Dendritic cell treated with granulocyte-macrophage colony-stimulating factor and Interleukin-4, amounts not matched to agents 40 ng/mL and 50 ng/mL, for 4 days (primary cell): ENCODE results near the gene MIF4GD.

ENCODE experiments used
- H3K27ac Mint-ChIP-seq: one replicate; pipeline ENCODE4 v1.8.0; 2022; ENCODE audit warnings: mild to moderate bottlenecking, mixed read lengths
- H3K27me3 Mint-ChIP-seq: one replicate; pipeline ENCODE4 v1.8.0; 2022; ENCODE audit warnings: mild to moderate bottlenecking, mixed read lengths
- H3K36me3 Mint-ChIP-seq: one replicate; pipeline ENCODE4 v1.8.0; 2022; ENCODE audit warnings: low read depth, mixed read lengths
- H3K4me1 Mint-ChIP-seq: one replicate; pipeline ENCODE4 v1.8.0; 2022; ENCODE audit warnings: low read depth, mixed read lengths
- H3K4me3 Mint-ChIP-seq: one replicate; pipeline ENCODE4 v1.8.0; 2022; ENCODE audit warnings: mild to moderate bottlenecking, moderate library complexity, mixed read lengths
- H3K9me3 Mint-ChIP-seq: one replicate; pipeline ENCODE4 v1.8.0; 2022; ENCODE audit warnings: mixed read lengths
- intact Hi-C: fragments of 100-400 bp; cut with micrococcal nuclease; formaldehyde crosslinking; loops from one replicate; pipeline ENCODE4 v1.15.0; 2022

MIF4GD gene

DNA sequence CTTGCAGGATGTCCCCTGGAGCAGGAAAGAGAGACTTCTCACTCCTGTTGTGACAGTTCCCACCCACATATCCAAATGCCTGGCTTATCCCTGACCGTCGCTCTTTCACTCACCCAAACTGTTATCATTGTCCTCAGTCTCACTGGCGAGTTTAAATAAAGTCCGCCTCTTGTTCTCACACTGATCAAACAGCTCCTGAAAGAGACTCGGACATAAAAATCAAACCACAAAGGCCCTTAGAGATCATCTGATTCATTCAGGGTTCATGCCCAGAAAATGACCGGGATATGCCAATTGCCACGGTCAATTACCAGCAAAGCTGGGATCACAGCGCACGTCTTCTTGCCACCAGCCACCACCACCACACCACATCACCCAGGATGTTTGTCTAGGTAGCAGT lies 29.5 kb downstream of the MIF4GD start:
- Mint-ChIP-seq H3K9me3 (no peaks in the 10 kb centered on the region), H3K27ac (peak overlapping the region; percentile 74), H3K27me3 (no peaks in the 10 kb centered on the region), H3K4me1 (peaks cover 83% of the 10 kb centered on the region), H3K36me3 (peaks cover 100% of the 10 kb centered on the region), H3K4me3 (no peak overlapping the region)
- intact Hi-C loops = no loop called here

DNA sequence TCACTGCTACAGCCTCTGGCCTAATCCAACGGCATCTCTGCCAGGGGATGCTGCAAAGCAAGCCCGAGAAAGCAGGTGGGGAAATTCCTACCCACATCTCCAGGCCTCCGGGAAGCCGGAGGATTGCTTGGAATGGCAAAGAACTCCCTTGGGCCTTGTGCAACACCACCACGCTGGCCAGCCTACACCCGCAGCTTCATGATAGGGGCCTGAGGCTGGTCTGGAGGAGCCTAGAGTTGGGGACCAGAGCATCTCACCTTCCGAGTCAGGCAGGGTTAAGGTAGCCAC lies 29.9 kb downstream of the MIF4GD start:
- Mint-ChIP-seq H3K27ac (peak overlapping the region; percentile 59), H3K27me3 (no peaks in the 10 kb centered on the region), H3K36me3 (peaks cover 100% of the 10 kb centered on the region), H3K9me3 (no peaks in the 10 kb centered on the region), H3K4me3 (no peak overlapping the region), H3K4me1 (peaks cover 79% of the 10 kb centered on the region)
- intact Hi-C loops = no loop called here

DNA sequence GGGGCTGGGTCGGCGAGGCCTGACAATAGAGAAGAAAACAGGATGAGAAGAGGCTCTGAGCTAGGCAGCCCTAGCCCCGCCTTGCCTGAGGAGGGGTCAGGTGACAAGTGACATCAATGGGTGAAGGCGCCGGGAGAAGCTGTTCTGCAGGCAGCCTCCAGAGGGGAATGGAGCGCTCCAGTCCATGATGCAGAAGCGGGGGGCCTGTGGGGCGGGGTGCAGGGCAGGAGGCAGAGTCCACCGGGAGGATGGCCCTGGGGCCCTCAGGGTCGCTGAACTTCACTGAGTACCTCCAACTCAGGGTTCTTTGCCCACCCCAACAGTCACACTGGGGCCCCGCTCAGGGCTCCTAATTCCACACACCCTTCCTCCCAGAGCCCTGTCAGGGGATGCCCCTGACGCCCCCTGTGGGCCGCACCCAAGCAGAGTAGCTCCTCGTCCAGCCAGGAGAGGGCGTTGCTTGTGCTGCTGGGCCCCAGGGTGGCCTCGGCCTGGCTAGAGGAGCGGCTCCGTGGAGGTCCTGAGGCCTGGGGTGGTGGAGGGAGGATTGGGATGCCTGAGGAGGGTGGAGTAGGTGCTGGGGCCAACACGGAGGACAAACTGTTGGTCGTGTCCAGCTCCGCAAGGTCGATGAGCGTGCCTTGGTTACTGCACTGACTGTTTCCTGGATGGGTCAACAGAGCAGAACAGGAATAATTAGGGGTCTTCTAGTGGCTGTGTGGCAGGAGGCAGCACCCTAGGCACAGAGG lies 30.5 kb downstream of the MIF4GD start:
- no peaks in the 10 kb centered on the region for H3K27me3 Mint-ChIP-seq
- peaks cover 100% of the 10 kb centered on the region for H3K36me3 Mint-ChIP-seq
- no peak overlapping the region for H3K4me3 Mint-ChIP-seq
- H3K27ac Mint-ChIP-seq = peak overlapping the region; percentile 59
- intact Hi-C loops = no loop called here
- H3K4me1 Mint-ChIP-seq = peaks cover 73% of the 10 kb centered on the region
- H3K9me3 Mint-ChIP-seq = no peaks in the 10 kb centered on the region

DNA sequence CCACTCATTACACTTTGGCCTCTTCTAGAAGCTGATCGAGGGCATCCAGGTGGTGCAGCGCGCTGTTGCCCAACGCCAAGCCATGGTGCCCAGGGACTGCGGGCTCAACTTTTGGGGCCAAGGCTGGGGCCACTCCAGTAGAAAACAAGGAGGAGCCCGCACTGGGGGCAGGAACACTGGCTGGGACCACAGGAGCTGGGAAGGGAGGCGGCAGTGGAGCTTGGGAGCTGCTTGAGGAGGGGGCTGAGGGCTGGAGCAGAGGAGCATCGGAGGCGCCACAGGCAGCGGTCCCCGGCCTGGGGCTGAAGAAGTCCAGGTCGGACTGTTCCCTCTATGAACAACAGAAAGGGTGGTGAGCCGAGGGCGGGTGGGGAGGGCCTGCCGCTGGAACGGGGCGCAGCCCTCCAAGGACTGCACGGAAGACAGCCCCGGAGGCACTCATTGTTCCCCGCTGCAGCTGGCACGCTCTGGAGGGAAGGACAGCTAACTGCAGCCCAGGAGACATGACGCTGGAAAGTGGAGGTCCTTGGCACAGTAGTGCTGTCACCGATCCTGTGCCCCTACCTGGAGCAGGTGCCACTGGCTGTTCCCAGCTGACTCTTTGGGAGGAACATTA lies 31.1 kb downstream of the MIF4GD start:
- peaks cover 67% of the 10 kb centered on the region for H3K4me1 Mint-ChIP-seq
- no peaks in the 10 kb centered on the region for H3K27me3 Mint-ChIP-seq
- intact Hi-C loops = no loop called here
- H3K9me3 Mint-ChIP-seq = no peaks in the 10 kb centered on the region
- H3K27ac Mint-ChIP-seq = peak overlapping the region; percentile 59
- H3K36me3 Mint-ChIP-seq = peaks cover 100% of the 10 kb centered on the region
- H3K4me3 Mint-ChIP-seq = no peak overlapping the region

DNA sequence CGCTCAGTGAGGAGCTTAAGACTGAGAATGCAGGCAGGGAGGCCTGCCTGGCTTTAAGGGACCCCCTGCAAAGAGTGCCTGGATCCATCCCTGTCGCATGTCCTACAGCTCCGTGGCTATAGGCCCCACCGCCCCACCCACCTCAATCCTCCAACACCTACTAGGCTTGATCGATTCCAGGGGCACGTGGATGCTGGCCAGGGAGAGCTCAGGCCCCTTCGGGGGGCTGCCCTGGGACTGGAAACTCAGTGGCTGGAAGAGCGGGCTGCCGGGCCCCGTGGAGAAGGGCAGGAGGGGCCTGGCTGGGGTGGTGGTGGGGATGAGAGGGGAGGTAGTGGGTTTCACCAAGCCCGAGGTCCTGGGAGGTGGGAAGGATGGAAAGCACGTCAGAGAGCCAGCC lies 31.8 kb downstream of the MIF4GD start:
- H3K27ac Mint-ChIP-seq = peak overlapping the region; percentile 59
- intact Hi-C loops = no loop called here
- no peak overlapping the region for H3K4me3 Mint-ChIP-seq
- H3K4me1 Mint-ChIP-seq = peaks cover 60% of the 10 kb centered on the region
- no peaks in the 10 kb centered on the region for H3K9me3 Mint-ChIP-seq
- no peaks in the 10 kb centered on the region for H3K27me3 Mint-ChIP-seq
- peaks cover 100% of the 10 kb centered on the region for H3K36me3 Mint-ChIP-seq

DNA sequence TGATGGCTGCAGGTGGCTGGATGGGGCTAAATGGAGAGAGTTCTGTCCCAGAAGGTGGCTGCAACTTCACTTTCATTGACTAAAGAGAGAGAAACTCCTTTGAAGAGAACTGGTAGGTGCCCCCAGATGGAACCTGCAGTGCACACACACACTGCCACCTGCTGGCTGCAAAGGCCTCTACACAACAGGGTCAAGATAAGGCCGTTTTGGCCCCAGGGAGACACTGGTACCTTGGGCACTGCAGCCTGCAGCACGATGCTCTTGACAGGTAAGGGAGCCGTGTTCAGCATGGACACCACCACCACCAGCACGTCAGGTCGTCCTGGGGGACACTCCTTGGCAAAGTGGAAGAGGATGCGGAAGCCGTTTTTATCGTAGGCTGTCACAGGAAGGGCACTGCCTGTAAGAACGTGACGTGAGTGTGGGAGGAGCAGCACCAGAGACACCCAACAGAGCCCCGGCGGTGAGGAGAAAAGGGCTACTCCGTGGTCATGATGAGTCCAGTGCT lies 32.3 kb downstream of the MIF4GD start:
- Mint-ChIP-seq H3K9me3 (no peaks in the 10 kb centered on the region), H3K4me1 (peaks cover 55% of the 10 kb centered on the region), H3K4me3 (no peak overlapping the region), H3K27me3 (no peaks in the 10 kb centered on the region), H3K27ac (peak overlapping the region; percentile 44), H3K36me3 (peaks cover 100% of the 10 kb centered on the region)
- intact Hi-C loops = no loop called here

DNA sequence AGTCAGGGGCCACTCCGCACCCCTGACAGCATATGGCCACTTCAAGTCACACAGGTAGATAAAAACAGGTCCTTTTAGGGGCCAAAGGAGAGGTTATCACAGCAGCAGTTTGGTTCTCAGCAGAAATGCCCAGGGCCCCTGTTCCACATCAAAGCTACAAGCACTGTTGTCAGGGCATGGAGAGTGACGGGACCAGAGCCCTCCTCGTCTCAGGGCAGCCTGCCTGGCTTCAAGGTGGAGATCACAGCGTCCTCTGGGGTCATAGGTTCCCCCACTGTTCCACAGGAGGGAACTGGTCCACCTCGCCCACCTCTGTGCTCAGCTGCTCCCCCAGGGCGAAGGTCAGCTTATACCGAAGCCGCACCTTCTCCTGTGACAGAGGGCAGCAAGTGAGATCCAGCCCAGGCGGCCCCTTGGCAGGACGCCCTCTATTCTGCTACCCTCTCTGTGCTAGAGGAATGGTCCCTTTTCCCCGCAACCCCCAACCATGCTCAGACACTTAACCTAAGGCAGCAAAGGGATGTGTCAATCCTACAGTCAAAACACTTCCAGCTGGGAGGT lies 32.9 kb downstream of the MIF4GD start:
- Mint-ChIP-seq H3K4me3 (no peak overlapping the region), H3K36me3 (peaks cover 100% of the 10 kb centered on the region), H3K4me1 (peaks cover 49% of the 10 kb centered on the region), H3K27me3 (no peaks in the 10 kb centered on the region), H3K27ac (peak overlapping the region; percentile 44), H3K9me3 (no peaks in the 10 kb centered on the region)
- intact Hi-C loops = no loop called here

DNA sequence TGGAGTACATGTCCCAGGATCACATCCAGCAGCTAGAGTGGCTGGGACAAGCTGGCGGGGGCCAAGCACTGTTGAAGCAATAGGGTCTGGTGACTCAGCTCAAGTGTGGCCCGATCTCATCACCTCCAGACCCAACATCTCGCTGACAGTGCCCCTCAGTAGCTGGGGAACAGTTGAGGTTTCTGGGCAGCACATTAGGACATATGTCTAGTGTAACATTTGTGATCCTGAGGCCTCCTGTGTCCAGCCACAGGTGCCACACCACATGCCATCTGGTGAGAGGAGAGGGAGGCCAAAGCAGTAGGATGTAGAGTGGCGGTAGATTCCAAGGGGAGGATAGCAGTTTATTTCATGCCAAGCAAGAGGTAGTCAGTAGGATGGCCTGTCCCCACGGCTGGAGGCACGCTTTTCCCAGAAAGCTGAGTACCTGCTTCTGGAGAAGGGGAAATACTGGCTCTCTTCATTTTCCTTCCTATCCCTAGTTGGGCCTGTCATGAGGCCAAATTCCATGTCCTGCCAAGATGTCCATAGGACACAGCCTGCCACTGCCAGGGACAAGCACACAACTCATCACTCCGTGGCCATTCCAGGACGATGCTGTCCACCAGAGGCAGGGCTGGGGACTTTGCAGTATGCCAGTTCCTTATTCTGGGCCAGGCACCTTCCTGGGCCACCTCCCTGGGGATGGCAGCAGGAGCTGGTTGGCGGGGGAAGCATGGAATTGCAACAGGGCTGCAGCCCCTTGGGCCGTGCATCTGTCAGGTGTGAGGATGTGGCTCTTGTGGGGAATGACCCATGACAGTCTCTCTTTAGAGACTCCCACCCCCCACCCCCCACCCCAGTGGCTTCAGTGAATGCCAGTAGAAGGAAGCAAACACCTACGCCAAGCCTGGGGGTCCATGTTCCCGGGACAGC lies 33.7 kb downstream of the MIF4GD start:
- Mint-ChIP-seq H3K4me3 (no peak overlapping the region), H3K9me3 (no peaks in the 10 kb centered on the region), H3K36me3 (peaks cover 100% of the 10 kb centered on the region), H3K27ac (no peak overlapping the region), H3K27me3 (no peaks in the 10 kb centered on the region), H3K4me1 (peaks cover 41% of the 10 kb centered on the region)
- intact Hi-C loops = no loop called here

DNA sequence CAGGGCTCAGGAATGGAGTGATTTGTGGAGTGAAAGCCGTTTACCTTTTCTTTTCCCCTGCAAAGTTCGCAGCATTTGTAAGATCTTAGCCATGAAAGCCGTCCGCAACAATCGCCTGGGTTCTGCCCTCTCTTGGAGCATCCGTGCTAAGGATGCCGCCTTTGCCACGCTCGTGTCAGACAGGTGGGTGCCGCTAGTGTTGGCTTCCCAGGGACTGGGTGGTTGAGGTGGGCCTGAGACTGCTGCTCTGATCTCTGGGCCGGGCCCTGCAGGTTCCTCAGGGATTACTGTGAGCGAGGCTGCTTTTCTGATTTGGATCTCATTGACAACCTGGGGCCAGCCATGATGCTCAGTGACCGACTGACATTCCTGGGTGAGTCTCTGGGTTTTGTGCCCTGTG lies 38.2 kb downstream of the MIF4GD start:
- H3K27ac Mint-ChIP-seq = no peak overlapping the region
- no peaks in the 10 kb centered on the region for H3K27me3 Mint-ChIP-seq
- intact Hi-C loops = no loop called here
- H3K4me1 Mint-ChIP-seq = peaks cover 37% of the 10 kb centered on the region
- H3K9me3 Mint-ChIP-seq = no peaks in the 10 kb centered on the region
- H3K4me3 Mint-ChIP-seq = no peak overlapping the region
- H3K36me3 Mint-ChIP-seq = peaks cover 88% of the 10 kb centered on the region

DNA sequence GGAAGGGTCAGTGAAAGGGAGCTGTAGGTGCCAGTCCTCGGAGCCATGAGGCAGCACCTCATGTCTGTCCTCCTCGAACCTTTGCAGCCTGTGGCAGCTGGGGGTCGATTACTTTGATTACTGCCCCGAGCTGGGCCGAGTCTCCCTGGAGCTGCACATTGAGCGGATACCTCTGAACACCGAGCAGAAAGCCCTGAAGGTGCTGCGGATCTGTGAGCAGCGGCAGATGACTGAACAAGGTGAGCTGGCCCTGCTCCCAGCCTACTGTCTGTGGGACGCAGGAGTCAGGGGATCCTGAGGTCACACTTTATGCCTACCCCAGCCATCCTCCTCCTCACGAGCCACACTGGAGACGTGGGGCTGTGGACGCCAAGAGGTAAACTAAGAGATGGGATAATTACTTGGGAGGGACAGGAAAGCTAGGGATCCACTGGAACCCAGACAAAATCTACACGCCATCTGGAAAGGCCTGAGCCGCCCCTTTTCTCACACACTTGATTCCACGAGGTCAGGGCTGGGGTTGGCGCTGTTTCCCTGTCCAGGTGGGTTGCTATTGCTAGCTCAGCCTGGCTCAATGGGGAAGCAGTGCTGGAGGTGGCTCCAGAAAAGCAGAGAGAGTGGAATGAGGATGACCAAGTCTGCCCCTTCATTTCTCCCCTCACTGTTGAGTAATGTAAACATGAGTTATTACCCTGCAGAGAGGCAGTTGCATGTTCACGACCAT lies 39.1 kb downstream of the MIF4GD start:
- H3K4me3 Mint-ChIP-seq = no peak overlapping the region
- intact Hi-C loops = no loop called here
- H3K9me3 Mint-ChIP-seq = no peaks in the 10 kb centered on the region
- no peaks in the 10 kb centered on the region for H3K27me3 Mint-ChIP-seq
- peaks cover 85% of the 10 kb centered on the region for H3K36me3 Mint-ChIP-seq
- H3K27ac Mint-ChIP-seq = peak overlapping the region; percentile 26
- peaks cover 45% of the 10 kb centered on the region for H3K4me1 Mint-ChIP-seq

DNA sequence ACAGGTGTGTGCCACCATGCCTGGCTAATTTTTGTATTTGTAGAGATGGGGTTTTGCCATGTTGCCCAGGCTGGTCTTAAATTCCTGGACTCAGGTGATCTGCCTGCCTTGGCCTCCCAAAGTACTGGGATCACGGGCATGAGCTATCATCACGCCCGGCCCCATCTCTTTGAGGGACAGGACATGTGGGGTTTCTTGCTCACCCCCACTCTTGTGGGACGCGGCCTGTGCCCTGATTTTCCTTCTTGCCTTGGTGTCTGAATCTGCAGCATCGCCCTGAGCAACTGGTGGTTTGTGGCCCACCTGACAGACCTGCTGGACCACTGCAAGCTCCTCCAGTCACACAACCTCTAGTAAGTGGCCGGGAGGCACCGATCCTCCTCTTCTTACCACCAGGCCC lies 40.0 kb downstream of the MIF4GD start:
- no peaks in the 10 kb centered on the region for H3K9me3 Mint-ChIP-seq
- H3K27ac Mint-ChIP-seq = peak overlapping the region; percentile 26
- H3K27me3 Mint-ChIP-seq = no peaks in the 10 kb centered on the region
- peaks cover 85% of the 10 kb centered on the region for H3K36me3 Mint-ChIP-seq
- peaks cover 49% of the 10 kb centered on the region for H3K4me1 Mint-ChIP-seq
- intact Hi-C loops = no loop called here
- no peak overlapping the region for H3K4me3 Mint-ChIP-seq

DNA sequence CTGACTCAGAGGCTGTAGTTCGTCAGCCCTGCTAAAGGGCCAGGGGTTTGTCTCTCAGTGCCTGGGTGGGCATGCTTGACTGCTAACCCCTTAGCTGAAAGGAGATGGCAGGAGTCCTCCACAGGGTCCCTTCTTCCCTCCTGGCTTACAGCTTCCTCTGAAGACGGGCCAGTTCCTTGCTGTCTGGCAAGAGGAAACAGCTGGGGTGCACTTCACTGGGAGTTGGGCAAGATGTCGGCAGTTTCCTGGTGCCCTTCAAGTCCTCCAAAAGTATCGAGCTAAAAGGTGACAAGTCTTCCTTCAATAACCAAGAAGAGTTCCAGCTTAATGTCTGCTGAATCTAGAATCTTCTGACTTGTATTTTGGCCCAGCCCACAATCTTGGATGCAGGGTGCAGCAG lies 42.2 kb downstream of the MIF4GD start:
- Mint-ChIP-seq H3K36me3 (peaks cover 85% of the 10 kb centered on the region), H3K27ac (peak overlapping the region; percentile 88), H3K27me3 (no peaks in the 10 kb centered on the region), H3K9me3 (no peaks in the 10 kb centered on the region), H3K4me3 (no peak overlapping the region), H3K4me1 (peaks cover 70% of the 10 kb centered on the region)
- intact Hi-C loops = no loop called here

DNA sequence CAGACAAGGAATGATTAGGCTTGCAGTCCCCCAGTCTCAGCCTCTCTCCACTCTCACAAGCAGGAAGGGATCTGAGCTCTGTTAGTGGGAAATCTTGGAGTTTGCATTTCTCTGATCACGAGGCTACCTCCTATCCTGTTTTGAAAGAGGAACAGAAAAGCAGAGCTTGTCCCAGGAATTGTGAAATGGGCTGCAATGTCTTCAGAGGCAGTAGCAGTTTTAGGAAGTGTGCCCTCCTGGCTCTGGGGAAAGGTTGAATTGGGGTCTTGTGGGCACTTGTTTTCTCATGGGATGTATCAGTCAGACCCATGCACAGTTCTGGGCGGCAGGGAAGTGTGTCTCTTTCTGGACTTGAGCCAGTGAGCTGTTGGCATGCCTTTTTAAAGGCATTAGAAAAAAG lies 42.7 kb downstream of the MIF4GD start:
- peak overlapping the region; percentile 88 for H3K27ac Mint-ChIP-seq
- H3K36me3 Mint-ChIP-seq = peaks cover 85% of the 10 kb centered on the region
- intact Hi-C loops = no loop called here
- no peaks in the 10 kb centered on the region for H3K9me3 Mint-ChIP-seq
- peaks cover 70% of the 10 kb centered on the region for H3K4me1 Mint-ChIP-seq
- no peaks in the 10 kb centered on the region for H3K27me3 Mint-ChIP-seq
- H3K4me3 Mint-ChIP-seq = peak overlapping the region; percentile 28
